GM21390 (cell line): ENCODE data around the gene IGSF1.
"Not testable (repeated sequence)": the region's sequence is repeated elsewhere in the genome, so short reads cannot be mapped to it uniquely, and the experiment has no call there.

ENCODE experiments used
- ATAC-seq: cut with Tn5 transposase; IDR thresholded peaks from one replicate; pipeline ENCODE4 v1.9.1; 2021; ENCODE audit not compliant: unreplicated experiment

IGSF1 gene

DNA sequence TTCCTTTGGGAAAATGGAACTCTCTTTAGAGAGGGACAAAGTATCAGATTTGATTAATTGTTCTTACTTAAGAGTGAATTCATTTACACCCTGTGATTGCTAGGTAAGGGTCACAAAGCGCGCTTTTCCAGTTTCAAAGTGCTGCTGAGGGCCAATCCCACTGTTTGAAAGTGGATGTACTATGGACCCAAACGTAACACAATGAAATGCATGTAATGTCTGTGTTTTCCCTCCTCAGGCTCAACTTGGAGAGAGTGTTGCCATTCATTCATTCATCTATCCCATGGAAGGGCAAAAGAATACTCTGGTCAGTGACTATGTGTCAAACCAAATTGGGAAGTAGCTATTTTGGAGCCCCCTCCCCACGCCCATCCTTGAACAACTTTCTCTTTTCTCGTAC, 16.1 kb downstream of the IGSF1 start:
- no peak for ATAC-seq

GRCh38 chrX:131271826-131272225, 17.3 kb downstream of the IGSF1 start:
- ATAC-seq = no peak

DNA sequence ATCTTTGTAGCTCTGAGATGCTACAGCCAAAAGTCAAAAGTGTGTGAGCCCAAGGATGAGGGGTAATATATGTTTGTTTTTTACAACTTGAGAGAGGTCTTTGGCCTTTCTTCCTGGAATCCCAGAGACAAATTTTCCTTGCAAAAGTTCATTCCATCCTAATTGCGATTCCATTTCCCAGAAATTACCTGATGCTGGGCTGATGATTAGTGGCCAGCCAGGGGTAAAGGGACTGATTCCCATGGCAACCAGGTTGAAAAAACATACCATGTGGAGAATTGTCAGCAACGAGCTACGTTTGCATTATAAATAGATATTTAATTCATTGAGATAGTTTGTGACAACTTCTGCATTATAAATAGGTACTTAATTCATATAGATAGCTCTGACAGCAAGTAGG, 17.8 kb downstream of the IGSF1 start:
- ATAC-seq = no peak

DNA sequence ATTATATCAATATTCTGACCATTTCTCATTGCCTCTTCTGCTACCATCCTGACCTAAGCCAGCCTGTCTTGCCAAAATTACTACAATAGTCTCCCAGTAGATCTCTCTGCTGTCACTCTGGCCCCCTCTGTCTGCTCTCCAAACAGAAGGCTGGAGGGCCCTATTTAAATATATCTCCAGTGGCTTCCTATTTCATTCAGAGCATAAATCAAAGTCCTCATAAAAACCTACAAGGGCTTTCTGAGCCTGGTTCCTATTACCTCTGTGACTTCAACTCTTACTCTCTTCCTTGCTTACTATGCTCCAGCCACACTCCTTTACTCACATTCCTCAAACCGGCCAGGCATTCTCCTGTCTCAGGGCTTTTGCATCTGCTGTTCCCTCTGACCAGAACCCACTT, 19.0 kb downstream of the IGSF1 start:
- ATAC-seq = no peak

DNA sequence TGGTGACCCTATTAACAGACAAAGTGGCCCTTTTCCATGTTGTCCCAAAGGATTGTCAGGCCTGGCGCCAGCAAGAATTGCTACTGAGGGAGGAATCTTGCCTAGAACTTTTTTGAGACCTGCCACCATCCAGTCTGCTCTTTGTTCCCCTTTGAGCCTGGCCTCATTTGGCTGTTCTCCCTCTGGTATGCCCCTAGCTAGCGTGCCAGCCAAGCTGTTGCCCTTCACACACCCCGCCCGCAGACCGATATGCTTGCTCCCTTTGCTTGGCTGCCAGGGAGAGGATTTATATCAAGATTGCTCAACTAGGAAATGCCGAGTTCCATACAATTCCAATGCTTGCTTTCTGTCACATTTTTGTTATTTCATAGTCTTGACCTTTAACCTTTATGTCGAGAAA, 24.4 kb downstream of the IGSF1 start:
- ATAC-seq = no peak

DNA sequence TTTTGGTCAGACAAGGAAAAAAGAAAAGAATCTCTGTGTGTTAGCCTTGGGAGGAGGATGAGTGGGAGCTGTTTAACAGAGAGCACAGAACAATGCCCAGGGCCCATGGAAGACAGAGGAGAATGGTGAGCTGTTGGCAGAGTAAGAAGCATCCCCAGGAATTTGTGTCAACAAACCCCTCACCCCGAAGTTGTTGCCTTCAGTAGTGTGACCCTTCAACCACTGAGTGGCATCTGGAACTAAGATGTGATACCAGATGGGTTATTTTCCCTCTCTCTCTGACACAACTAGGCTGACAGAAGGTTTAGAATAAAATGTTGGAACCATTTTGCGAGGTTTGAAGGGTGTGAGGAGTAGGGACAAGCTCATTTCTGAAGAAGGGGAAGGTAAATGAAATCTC, 25.1 kb downstream of the IGSF1 start:
- ATAC-seq = no peak

DNA sequence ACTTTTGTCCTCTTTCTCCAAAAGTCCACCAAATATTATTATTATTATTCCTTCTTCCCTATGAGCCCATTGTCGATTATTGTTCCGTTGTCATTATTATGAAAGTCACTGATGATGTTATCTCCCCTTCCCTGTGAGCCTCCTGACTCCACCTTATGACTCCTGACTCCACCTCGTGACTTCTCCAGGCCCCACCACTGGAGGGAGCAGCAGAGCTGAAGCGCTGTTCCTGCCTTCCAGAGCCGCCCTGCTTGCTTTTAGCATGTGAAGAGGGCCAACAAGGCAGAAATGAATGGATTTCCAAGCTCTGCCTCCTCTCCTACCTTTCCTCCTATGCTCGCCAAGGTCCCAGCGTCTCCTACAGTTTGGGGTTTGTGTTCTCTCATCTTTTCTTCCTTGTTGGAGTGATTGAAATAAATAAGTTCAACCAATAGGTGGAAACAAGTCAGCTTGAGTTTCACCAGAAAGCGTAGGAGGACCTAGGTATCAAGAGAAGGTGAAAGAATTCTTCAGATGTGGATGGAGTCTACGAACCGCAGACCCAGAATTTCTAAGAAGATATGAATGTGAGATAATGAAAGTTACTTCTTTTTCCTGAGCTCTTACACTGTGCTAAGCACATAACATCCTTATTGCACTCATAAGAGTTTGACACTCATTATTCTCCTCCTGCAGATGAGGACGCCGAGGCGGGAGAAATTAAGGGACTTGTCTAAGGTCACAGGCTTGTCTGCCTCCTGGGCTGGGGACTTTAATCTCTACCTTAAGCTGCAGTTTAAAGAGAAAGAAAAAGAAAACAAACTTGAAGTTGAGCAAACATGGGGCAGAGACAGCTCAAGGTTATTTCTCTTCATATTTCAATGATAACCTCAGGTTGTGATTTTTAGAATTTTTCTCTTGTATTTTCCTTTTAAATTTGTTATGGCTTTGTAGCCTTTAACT, 26.1 kb downstream of the IGSF1 start:
- ATAC-seq = no peak

GRCh38 chrX:131262200-131262599, 26.9 kb downstream of the IGSF1 start:
- no peak for ATAC-seq

DNA sequence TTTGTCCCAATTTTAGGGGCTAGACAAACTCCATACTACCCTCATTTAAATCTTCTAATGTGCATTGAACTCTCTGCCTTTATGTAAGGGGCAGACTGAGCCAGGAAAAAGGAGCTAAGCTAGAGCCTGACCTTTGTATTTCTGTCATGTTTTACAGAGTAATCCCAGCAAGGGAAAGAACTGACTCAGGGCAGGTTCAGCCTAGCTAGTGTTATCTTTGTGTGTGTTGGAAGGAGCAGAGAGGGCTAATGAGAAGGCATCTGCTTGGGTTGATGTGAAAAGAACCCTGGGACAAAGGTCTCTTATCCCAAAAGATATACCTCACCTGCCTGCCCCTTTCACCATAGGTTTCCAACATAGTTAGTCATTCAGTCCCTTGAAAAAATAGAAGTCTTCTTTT, 31.7 kb downstream of the IGSF1 start:
- ATAC-seq = no peak

- ATAC-seq = not testable (repeated sequence)
Observed at GRCh38 chrX:131250984-131251738, 37.9 kb downstream of the IGSF1 start.

- ATAC-seq = no peak
Observed at GRCh38 chrX:131239057-131239456, 50.0 kb downstream of the IGSF1 start.

DNA sequence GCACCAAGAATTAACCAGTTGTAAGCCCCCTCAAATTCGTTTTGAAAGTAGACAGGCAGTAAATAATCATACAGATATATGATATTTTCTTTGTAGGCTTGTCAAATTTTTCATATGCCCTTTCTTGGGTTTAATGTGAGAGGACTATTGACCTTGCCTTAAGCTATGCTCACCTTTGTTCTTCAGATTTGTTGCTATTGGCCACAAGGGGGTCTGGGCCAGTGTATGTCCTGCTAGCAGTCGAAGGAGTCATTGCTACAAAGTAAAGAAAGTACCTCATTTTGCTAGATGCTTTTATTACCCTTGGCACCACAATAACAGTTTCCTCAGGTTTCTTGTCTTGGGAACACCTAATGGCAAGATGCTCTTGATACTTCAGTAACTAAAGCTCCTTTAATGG, 51.7 kb downstream of the IGSF1 start:
- ATAC-seq = no peak

- no peak for ATAC-seq
Observed at GRCh38 chrX:131235768-131236545, 53.1 kb downstream of the IGSF1 start.

GRCh38 chrX:131227608-131228007, 61.5 kb downstream of the IGSF1 start:
- no peak for ATAC-seq

DNA sequence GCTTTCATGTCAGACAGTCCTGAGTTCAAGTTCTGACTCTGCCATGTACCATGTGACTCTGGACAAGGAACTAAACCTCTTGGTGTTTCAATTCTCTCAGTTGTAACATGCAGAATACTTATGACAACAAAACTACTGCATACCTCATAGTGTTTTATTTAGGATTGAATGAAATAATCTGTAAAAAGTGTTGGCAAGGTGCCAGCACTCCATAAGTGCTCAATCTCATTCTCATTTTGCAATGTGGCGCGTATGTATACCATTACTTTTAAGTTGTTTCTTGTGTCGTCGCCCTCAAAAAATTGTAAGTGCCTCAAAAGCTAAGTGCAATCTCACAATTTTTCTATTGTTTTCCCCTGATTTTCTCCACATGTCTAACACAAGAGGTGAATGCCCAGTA, 62.5 kb downstream of the IGSF1 start:
- ATAC-seq = no peak

DNA sequence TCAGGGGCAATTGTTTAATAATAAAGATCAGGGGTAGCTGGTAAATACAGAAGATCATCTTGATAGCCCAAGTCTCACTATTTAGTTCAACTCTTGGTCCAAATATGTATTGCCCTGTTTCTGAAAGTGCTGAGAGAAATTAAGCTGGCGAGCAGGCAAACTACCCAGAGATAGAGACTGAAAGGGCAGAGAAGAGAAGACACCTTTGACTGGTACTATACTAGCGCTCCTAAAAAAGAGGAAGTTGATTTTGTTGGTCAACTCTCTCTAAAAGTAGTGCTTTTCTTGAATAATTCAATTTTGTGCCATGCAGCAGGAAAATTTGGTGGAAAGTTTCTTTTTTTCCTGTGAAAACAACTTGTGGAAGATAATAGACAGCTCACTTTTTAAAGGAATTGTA, 64.0 kb downstream of the IGSF1 start:
- ATAC-seq = no peak
